Progenitor cell of endocrine pancreas (in vitro differentiated cells): ENCODE measurements around the gene GPX4. TPM values are rescaled to one million over a fixed set of nuclear protein-coding genes. Genes with fewer than 3 reads are reported as not detected.

Experiments used
- DNase-seq: peaks from one replicate; pipeline ENCODE4 v3.0.0; 2021; ENCODE audit warnings: low spot score; ENCODE audit not compliant: unreplicated experiment
- H3K27ac Mint-ChIP-seq: 2 replicates; pipeline ENCODE4 v1.8.0; 2021; ENCODE audit warnings: mild to moderate bottlenecking, moderate library complexity, mixed read lengths
- H3K27me3 Mint-ChIP-seq: 2 replicates; pipeline ENCODE4 v1.8.0; 2021; ENCODE audit warnings: mixed read lengths
- H3K36me3 Mint-ChIP-seq: 2 replicates; pipeline ENCODE4 v1.8.0; 2022; ENCODE audit warnings: mixed read lengths; ENCODE audit not compliant: insufficient read depth
- H3K4me1 Mint-ChIP-seq: 2 replicates; pipeline ENCODE4 v1.8.0; 2021; ENCODE audit warnings: low read depth, mixed read lengths
- H3K4me3 Mint-ChIP-seq: 2 replicates; pipeline ENCODE4 v1.8.0; 2021; ENCODE audit warnings: low read depth, mild to moderate bottlenecking, moderate library complexity, mixed read lengths
- H3K9me3 Mint-ChIP-seq: 2 replicates; pipeline ENCODE4 v1.8.0; 2021; ENCODE audit warnings: low read depth, mixed read lengths
- total RNA-seq: library from RNA; stranded (reverse); gene quantifications from 2 replicates; pipeline ENCODE4 v1.2.1, GENCODE V29; 2021
- TF ChIP-seq, protein P1 (sequence below): fragments of 200-600 bp; sonication (generic); IDR thresholded peaks from one replicate; pipeline ENCODE4 v1.5.0; 2021; ENCODE audit warnings: antibody characterized with exemption, mild to moderate bottlenecking; ENCODE audit not compliant: unreplicated experiment

Gene GPX4
- total RNA-seq, 1 donor from 2014 or later = 231 TPM

DNA sequence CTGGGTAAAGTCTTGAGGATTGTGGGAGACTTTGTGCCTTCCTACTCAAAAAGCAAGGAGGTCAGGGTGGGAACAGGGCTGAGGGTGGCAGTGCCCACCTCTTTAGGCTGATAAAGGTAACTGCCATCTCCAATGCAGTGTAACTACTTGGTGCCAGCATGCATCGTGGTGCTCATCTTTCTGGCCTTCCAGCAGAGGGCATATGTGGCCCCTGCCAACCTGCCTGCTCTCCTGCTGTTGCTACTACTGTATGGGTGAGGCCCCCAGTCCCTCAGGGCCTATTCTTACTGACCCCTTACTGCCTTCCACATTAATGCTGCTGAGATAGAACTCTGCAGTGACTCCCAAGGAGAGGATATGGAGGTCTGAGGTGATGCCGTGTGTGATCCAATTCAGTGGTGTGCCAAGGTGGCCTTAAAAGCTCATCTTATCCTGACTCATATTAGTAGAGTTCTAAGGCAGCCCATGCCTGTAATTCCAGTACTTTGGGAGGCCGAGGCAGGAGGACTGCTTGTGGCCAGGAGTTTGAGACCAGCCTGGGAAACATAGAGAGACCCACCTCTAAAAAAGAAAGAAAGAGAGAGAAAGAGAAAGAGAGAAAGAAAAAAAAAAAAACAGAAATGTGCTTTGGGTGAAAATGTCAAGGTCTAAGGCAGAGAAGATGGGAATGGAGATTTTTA lies 46.5 kb upstream of the GPX4 start:
- Mint-ChIP-seq H3K4me3 (no peak overlapping the region), H3K27ac (no peak overlapping the region), H3K36me3 (peaks cover 7% of the 10 kb centered on the region), H3K9me3 (no peaks in the 10 kb centered on the region), H3K4me1 (no peaks in the 10 kb centered on the region), H3K27me3 (no peaks in the 10 kb centered on the region)
- DNase-seq = no peak
- TF ChIP-seq, protein P1, sequence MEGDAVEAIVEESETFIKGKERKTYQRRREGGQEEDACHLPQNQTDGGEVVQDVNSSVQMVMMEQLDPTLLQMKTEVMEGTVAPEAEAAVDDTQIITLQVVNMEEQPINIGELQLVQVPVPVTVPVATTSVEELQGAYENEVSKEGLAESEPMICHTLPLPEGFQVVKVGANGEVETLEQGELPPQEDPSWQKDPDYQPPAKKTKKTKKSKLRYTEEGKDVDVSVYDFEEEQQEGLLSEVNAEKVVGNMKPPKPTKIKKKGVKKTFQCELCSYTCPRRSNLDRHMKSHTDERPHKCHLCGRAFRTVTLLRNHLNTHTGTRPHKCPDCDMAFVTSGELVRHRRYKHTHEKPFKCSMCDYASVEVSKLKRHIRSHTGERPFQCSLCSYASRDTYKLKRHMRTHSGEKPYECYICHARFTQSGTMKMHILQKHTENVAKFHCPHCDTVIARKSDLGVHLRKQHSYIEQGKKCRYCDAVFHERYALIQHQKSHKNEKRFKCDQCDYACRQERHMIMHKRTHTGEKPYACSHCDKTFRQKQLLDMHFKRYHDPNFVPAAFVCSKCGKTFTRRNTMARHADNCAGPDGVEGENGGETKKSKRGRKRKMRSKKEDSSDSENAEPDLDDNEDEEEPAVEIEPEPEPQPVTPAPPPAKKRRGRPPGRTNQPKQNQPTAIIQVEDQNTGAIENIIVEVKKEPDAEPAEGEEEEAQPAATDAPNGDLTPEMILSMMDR = no peak

DNA sequence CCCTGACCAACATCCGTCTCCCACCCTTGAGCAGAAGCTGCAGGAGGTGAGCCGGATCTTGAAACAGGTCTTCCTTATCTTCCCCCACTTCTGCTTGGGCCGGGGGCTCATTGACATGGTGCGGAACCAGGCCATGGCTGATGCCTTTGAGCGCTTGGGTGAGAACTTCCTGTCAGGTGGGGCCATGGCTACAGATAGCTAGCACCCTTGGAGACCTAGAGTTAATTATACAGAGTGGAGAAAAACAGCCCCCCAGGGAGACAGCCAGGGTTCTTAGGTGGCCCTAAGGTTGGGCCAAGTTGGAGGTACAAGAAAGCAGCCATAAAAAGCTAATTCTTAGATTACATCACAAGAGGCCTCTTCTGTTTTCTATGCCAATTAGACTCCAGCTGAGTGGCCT lies 45.7 kb upstream of the GPX4 start:
- DNase-seq = no peak
- peaks cover 7% of the 10 kb centered on the region for H3K36me3 Mint-ChIP-seq
- no peaks in the 10 kb centered on the region for H3K27me3 Mint-ChIP-seq
- no peak overlapping the region for H3K4me3 Mint-ChIP-seq
- TF ChIP-seq, protein P1 = no peak
- H3K4me1 Mint-ChIP-seq = no peaks in the 10 kb centered on the region
- no peak overlapping the region for H3K27ac Mint-ChIP-seq
- no peaks in the 10 kb centered on the region for H3K9me3 Mint-ChIP-seq

DNA sequence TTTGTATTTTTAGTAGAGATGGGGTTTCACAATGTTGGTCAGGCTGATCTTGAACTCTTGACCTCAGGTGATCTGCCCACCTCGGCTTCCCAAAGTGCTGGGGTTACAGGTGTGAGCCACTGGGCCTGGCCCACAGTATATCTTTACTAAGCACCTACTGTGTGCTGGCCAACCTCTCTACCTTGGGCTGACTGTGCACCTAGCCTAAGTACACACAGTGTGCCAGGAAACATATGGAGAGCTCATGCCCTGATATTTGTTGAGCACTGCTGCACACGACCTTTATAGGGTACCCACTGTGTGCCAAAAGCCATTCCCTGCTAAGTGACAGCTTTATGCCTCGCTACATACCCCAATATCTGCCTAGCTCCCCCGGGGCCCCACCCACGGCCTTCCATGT lies 43.1 kb upstream of the GPX4 start:
- Mint-ChIP-seq H3K4me3 (no peak overlapping the region), H3K27ac (no peak overlapping the region)
- TF ChIP-seq, protein P1 = no peak

DNA sequence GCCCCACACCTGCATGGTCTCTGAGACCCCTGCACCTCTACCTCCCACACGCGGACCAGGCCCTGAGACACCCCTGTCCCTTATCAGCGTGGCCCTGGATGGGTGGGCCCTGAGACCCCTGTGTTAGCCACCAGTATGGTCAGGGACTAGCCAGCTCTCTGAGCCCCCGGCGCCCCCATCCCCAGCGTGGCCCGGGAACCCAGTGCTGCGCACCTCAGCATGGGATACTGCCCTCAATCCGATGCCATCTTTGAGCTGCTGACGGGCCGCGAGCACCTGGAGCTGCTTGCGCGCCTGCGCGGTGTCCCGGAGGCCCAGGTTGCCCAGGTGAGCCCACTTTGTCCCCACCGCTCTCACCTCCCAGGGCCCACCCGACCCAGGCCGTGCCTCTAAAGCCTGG lies 41.8 kb upstream of the GPX4 start:
- DNase-seq = no peak
- no peak overlapping the region for H3K27ac Mint-ChIP-seq
- no peaks in the 10 kb centered on the region for H3K9me3 Mint-ChIP-seq
- TF ChIP-seq, protein P1 = no peak
- H3K4me3 Mint-ChIP-seq = no peak overlapping the region
- H3K4me1 Mint-ChIP-seq = peaks cover 1% of the 10 kb centered on the region
- peaks cover 12% of the 10 kb centered on the region for H3K27me3 Mint-ChIP-seq
- H3K36me3 Mint-ChIP-seq = no peaks in the 10 kb centered on the region

More for the DNA sequence above, 43.1 kb upstream of the GPX4 start:
- DNase-seq = no peak
- H3K27me3 Mint-ChIP-seq = peaks cover 9% of the 10 kb centered on the region
- H3K36me3 Mint-ChIP-seq = peaks cover 7% of the 10 kb centered on the region
- no peaks in the 10 kb centered on the region for H3K9me3 Mint-ChIP-seq
- no peaks in the 10 kb centered on the region for H3K4me1 Mint-ChIP-seq

DNA sequence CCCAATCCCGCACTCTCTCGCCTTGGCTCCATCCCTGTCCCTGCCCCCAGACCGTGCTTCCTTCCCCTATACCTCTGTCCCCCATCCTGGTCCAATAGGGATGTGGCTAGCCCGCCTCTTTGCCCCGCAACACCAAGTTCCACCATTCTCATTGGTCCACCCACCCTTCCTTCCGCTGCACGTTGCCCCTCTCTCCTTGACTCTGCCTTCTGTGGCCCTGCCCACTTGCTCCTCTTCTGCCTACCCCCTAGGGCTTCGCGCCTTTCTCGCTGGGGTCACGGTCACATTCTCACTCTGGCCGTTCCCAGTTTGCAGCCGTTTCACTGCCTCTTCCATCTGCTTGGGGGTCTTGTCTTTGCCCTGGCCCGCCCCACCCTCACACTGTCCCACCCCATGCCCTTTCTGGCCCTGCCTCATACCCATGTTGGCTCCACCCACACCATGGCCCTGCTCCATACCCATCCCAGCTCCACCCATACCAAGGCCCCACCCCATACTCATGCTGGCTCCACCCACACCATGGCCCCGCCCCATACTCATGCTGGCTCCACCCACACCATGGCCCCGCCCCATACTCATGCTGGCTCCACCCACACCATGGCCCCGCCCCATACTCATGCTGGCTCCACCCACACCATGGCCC lies 41.3 kb upstream of the GPX4 start:
- H3K4me3 Mint-ChIP-seq = no peak overlapping the region
- no peak for DNase-seq
- no peaks in the 10 kb centered on the region for H3K9me3 Mint-ChIP-seq
- no peaks in the 10 kb centered on the region for H3K36me3 Mint-ChIP-seq
- peak overlapping the region; percentile 81 for H3K27ac Mint-ChIP-seq
- TF ChIP-seq, protein P1 = no peak
- peaks cover 12% of the 10 kb centered on the region for H3K27me3 Mint-ChIP-seq
- peaks cover 1% of the 10 kb centered on the region for H3K4me1 Mint-ChIP-seq
